ENCODE results near the gene GALNT2. TPM values are rescaled to one million over a fixed set of nuclear protein-coding genes. Genes with fewer than 3 reads are reported as not detected.

Gene GALNT2
- total and polyA plus RNA-seq, 2 of the 13 experiments (the other 11 are each of a cell fraction or from before 2014, with no cell fraction given): 39.3 to 39.6 TPM

DNA sequence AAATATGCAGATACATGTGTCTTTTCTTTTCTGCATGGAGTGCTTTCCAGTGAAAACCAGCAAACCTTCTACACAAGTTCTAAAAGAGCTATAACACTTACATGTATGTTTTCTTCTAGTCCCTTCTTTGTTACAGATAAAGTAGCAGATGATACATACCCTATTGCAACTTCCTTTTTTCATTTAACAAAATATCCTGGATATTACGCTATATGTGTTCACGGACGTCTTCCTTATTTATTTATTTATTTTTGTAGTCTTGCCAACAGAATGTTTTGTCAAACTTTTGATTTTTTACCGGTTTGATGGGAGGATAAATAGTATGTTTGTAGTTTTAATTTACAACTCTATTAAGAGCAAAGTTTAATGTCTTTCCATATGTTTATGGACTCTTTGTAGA, 5.2 kb upstream of the GALNT2 start:
- no peak for FAIRE-seq
- WGBS (ENCODE audit: low lambda C conversion rate): 90% methylated on average over 4 of the region's 4 CpGs
- H3K9me3 ChIP-seq (ENCODE audit: low read length): peaks cover 3% of the 10 kb centered on the region; the same call in 1 of the 2 replicates
- no peak overlapping the region for H3K27ac ChIP-seq (ENCODE audit: extremely low read length, insufficient read depth, low read length)
- H2AFZ ChIP-seq (ENCODE audit: low read length): no peak overlapping the region
- no peak for DNase-seq (ENCODE audit: low spot score)
- peaks cover 0 to 16% of the 10 kb centered on the region in 2 experiments; a peak in 1 of 5 replicates for H3K27me3 ChIP-seq (ENCODE audit: control insufficient read depth in 1 of 2, insufficient read depth in 2 of 2, low read length in 2 of 2)
- intact Hi-C loops (cut with micrococcal nuclease; ENCODE audit: unreplicated experiment): no loop called here
- no peak overlapping the region for H3K4me3 ChIP-seq (replicated peaks in 1 of 3; ENCODE audit: insufficient read depth in 1 of 3, low read depth in 2 of 3, low read length in 3 of 3)
- ATAC-seq: no peak
- ChIA-PET POLR2A (no interaction called here), CTCF (ENCODE audit: low intra/inter-chr PET ratio, low total read pairs) (no interaction called here)
- no peak overlapping the region for H3K9ac ChIP-seq (ENCODE audit: insufficient read depth, low read depth, low read length)
- no TSS peak for BruUV-seq (replicated peaks)
- no peak overlapping the region for H3K4me2 ChIP-seq (ENCODE audit: low read depth, low read length)
- H3K79me2 ChIP-seq (ENCODE audit: insufficient read depth, low read length): no peaks in the 10 kb centered on the region
- no peaks in the 10 kb centered on the region for H4K20me1 ChIP-seq (ENCODE audit: insufficient read depth, low read length)
- H3K36me3 ChIP-seq (replicated peaks in 1 of 2; ENCODE audit: control insufficient read depth in 1 of 2, insufficient read depth in 2 of 2, low read length in 2 of 2): no peaks in the 10 kb centered on the region
- in situ Hi-C loops (cut with HindIII; ENCODE audit: extremely low pct_ligation_motif_present, low pct_unique_long_range_greater_than_20kb): no loop called here
- H3K4me1 ChIP-seq (ENCODE audit: insufficient read depth, low read length): peaks cover 10% of the 10 kb centered on the region; the same call in 1 of the 2 replicates
- TF ChIP-seq CEBPG (CRISPR knock-in tag; IDR thresholded peaks at IDR 0.05) (no peak), ZNF44 (CRISPR knock-in tag; IDR thresholded peaks at IDR 0.05) (no peak), DMAP1 (CRISPR knock-in tag; IDR thresholded peaks at IDR 0.05) (no peak), ZFP41 (CRISPR knock-in tag; IDR thresholded peaks at IDR 0.05; ENCODE audit: borderline replicate concordance) (no peak), SRSF1 (optimal IDR thresholded peaks at IDR 0.05; ENCODE audit: low read depth, low read length) (no peak)
- TF ChIP-seq, protein P1, sequence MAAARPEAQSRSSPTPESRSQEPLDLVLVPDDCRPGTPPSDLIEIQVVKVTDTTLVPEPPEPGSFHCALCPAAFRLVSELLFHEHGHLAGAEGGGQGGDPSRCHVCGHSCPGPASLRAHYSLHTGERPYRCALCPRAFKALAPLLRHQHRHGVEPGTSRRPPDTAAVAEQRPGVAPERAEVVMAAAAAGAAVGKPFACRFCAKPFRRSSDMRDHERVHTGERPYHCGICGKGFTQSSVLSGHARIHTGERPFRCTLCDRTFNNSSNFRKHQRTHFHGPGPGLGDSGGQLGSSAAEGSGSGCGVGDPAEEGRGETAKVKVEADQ (CRISPR knock-in tag; IDR thresholded peaks at IDR 0.05; ENCODE audit: borderline replicate concordance): no peak
- TF ChIP-seq, protein P2, sequence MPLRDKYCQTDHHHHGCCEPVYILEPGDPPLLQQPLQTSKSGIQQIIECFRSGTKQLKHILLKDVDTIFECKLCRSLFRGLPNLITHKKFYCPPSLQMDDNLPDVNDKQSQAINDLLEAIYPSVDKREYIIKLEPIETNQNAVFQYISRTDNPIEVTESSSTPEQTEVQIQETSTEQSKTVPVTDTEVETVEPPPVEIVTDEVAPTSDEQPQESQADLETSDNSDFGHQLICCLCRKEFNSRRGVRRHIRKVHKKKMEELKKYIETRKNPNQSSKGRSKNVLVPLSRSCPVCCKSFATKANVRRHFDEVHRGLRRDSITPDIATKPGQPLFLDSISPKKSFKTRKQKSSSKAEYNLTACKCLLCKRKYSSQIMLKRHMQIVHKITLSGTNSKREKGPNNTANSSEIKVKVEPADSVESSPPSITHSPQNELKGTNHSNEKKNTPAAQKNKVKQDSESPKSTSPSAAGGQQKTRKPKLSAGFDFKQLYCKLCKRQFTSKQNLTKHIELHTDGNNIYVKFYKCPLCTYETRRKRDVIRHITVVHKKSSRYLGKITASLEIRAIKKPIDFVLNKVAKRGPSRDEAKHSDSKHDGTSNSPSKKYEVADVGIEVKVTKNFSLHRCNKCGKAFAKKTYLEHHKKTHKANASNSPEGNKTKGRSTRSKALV (CRISPR knock-in tag; IDR thresholded peaks at IDR 0.05): no peak
- TF ChIP-seq, protein P3, sequence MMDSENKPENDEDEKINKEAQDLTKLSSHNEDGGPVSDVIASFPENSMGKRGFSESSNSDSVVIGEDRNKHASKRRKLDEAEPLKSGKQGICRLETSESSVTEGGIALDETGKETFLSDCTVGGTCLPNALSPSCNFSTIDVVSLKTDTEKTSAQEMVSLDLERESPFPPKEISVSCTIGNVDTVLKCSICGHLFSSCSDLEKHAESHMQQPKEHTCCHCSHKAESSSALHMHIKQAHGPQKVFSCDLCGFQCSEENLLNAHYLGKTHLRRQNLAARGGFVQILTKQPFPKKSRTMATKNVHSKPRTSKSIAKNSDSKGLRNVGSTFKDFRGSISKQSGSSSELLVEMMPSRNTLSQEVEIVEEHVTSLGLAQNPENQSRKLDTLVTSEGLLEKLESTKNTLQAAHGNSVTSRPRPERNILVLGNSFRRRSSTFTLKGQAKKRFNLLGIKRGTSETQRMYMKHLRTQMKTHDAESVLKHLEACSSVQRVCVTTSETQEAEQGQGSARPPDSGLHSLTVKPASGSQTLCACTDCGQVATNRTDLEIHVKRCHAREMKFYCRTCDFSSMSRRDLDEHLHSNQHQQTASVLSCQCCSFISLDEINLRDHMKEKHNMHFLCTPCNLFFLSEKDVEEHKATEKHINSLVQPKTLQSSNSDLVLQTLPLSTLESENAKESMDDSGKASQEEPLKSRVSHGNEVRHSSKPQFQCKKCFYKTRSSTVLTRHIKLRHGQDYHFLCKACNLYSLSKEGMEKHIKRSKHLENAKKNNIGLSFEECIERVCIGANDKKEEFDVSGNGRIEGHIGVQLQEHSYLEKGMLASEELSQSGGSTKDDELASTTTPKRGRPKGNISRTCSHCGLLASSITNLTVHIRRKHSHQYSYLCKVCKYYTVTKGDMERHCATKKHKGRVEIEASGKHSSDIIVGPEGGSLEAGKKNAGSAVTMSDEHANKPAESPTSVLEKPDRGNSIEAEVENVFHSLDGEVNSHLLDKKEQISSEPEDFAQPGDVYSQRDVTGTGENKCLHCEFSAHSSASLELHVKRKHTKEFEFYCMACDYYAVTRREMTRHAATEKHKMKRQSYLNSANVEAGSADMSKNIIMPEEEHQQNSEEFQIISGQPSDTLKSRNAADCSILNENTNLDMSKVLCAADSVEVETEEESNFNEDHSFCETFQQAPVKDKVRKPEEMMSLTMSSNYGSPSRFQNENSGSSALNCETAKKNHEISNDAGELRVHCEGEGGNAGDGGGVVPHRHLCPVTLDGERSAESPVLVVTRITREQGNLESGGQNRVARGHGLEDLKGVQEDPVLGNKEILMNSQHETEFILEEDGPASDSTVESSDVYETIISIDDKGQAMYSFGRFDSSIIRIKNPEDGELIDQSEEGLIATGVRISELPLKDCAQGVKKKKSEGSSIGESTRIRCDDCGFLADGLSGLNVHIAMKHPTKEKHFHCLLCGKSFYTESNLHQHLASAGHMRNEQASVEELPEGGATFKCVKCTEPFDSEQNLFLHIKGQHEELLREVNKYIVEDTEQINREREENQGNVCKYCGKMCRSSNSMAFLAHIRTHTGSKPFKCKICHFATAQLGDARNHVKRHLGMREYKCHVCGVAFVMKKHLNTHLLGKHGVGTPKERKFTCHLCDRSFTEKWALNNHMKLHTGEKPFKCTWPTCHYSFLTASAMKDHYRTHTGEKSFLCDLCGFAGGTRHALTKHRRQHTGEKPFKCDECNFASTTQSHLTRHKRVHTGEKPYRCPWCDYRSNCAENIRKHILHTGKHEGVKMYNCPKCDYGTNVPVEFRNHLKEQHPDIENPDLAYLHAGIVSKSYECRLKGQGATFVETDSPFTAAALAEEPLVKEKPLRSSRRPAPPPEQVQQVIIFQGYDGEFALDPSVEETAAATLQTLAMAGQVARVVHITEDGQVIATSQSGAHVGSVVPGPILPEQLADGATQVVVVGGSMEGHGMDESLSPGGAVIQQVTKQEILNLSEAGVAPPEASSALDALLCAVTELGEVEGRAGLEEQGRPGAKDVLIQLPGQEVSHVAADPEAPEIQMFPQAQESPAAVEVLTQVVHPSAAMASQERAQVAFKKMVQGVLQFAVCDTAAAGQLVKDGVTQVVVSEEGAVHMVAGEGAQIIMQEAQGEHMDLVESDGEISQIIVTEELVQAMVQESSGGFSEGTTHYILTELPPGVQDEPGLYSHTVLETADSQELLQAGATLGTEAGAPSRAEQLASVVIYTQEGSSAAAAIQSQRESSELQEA (CRISPR knock-in tag; IDR thresholded peaks at IDR 0.05; ENCODE audit: not compliant biosample characterization): no peak
- TF ChIP-seq, protein P4, sequence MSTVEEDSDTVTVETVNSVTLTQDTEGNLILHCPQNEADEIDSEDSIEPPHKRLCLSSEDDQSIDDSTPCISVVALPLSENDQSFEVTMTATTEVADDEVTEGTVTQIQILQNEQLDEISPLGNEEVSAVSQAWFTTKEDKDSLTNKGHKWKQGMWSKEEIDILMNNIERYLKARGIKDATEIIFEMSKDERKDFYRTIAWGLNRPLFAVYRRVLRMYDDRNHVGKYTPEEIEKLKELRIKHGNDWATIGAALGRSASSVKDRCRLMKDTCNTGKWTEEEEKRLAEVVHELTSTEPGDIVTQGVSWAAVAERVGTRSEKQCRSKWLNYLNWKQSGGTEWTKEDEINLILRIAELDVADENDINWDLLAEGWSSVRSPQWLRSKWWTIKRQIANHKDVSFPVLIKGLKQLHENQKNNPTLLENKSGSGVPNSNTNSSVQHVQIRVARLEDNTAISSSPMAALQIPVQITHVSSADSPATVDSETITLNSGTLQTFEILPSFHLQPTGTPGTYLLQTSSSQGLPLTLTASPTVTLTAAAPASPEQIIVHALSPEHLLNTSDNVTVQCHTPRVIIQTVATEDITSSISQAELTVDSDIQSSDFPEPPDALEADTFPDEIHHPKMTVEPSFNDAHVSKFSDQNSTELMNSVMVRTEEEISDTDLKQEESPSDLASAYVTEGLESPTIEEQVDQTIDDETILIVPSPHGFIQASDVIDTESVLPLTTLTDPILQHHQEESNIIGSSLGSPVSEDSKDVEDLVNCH (CRISPR knock-in tag; IDR thresholded peaks at IDR 0.05): no peak

Data from HepG2 (cell line).